Glutamatergic neuron (in vitro differentiated cells): ENCODE measurements around the gene NTRK2. TPM values are rescaled to one million over a fixed set of nuclear protein-coding genes. Genes with fewer than 3 reads are reported as not detected.

Source experiments
- DNase-seq: peaks from one replicate; pipeline ENCODE4 v3.0.0; 2022
- H3K27ac Mint-ChIP-seq: one replicate; pipeline ENCODE4 v1.8.0; 2020; ENCODE audit warnings: mild to moderate bottlenecking, mixed read lengths, inconsistent platforms; ENCODE audit not compliant: unreplicated experiment
- H3K27me3 Mint-ChIP-seq: one replicate; pipeline ENCODE4 v1.8.0; 2020; ENCODE audit warnings: mild to moderate bottlenecking, moderate library complexity, mixed read lengths, inconsistent platforms; ENCODE audit not compliant: unreplicated experiment
- H3K36me3 Mint-ChIP-seq: one replicate; pipeline ENCODE4 v1.8.0; 2020; ENCODE audit warnings: mild to moderate bottlenecking, mixed read lengths, inconsistent platforms; ENCODE audit not compliant: unreplicated experiment
- H3K4me1 Mint-ChIP-seq: one replicate; pipeline ENCODE4 v1.8.0; 2020; ENCODE audit warnings: mild to moderate bottlenecking, low read depth, mixed read lengths, inconsistent platforms; ENCODE audit not compliant: unreplicated experiment
- H3K4me3 Mint-ChIP-seq: one replicate; pipeline ENCODE4 v1.8.0; 2020; ENCODE audit warnings: mild to moderate bottlenecking, mixed read lengths, inconsistent platforms; ENCODE audit not compliant: unreplicated experiment
- H3K9me3 Mint-ChIP-seq: one replicate; pipeline ENCODE4 v1.8.0; 2020; ENCODE audit warnings: mild to moderate bottlenecking, moderate library complexity, mixed read lengths, inconsistent platforms; ENCODE audit not compliant: unreplicated experiment
- total RNA-seq: library from RNA; stranded (reverse); fragmentation: NEBNext Ultra II Directional; extraction: Animal tissue kit (Norgen Biotek cat#: 25700); gene quantifications from one replicate; pipeline ENCODE4 v1.2.1, GENCODE V29; 2021; ENCODE audit not compliant: unreplicated experiment
- TF ChIP-seq, protein P1 (sequence below): fragments of 200-600 bp; sonication (generic); IDR thresholded peaks from one replicate; pipeline ENCODE4 v1.5.0; 2021; ENCODE audit not compliant: partially characterized antibody, unreplicated experiment

The NTRK2 gene
- total RNA-seq, 1 donor from 2014 or later, result 2.1 TPM

DNA sequence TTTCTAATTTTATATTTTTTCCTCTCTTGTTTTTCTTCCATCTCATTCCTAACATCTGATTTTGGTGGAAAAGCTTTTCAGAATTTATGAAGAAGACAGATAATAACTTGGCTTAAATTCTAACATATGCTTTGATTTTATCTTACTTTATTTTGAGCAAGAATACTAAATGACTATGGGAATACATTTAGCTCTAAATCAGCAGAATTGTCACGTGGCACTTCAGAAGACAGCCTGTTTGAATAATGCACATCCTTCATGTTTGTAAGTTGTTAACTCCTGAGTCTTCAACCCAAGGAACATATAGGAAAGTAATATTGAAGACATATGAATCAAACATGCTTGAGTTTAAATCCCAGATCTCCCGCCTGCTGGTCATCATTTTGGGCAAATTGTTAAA, 90.3 kb downstream of the NTRK2 start:
- Mint-ChIP-seq H3K27me3 (no peaks in the 10 kb centered on the region), H3K9me3 (no peaks in the 10 kb centered on the region), H3K27ac (no peak overlapping the region), H3K4me3 (no peak overlapping the region), H3K4me1 (no peaks in the 10 kb centered on the region), H3K36me3 (peaks cover 3% of the 10 kb centered on the region)
- no peak for DNase-seq
- TF ChIP-seq, protein P1, sequence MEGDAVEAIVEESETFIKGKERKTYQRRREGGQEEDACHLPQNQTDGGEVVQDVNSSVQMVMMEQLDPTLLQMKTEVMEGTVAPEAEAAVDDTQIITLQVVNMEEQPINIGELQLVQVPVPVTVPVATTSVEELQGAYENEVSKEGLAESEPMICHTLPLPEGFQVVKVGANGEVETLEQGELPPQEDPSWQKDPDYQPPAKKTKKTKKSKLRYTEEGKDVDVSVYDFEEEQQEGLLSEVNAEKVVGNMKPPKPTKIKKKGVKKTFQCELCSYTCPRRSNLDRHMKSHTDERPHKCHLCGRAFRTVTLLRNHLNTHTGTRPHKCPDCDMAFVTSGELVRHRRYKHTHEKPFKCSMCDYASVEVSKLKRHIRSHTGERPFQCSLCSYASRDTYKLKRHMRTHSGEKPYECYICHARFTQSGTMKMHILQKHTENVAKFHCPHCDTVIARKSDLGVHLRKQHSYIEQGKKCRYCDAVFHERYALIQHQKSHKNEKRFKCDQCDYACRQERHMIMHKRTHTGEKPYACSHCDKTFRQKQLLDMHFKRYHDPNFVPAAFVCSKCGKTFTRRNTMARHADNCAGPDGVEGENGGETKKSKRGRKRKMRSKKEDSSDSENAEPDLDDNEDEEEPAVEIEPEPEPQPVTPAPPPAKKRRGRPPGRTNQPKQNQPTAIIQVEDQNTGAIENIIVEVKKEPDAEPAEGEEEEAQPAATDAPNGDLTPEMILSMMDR, result no peak

DNA sequence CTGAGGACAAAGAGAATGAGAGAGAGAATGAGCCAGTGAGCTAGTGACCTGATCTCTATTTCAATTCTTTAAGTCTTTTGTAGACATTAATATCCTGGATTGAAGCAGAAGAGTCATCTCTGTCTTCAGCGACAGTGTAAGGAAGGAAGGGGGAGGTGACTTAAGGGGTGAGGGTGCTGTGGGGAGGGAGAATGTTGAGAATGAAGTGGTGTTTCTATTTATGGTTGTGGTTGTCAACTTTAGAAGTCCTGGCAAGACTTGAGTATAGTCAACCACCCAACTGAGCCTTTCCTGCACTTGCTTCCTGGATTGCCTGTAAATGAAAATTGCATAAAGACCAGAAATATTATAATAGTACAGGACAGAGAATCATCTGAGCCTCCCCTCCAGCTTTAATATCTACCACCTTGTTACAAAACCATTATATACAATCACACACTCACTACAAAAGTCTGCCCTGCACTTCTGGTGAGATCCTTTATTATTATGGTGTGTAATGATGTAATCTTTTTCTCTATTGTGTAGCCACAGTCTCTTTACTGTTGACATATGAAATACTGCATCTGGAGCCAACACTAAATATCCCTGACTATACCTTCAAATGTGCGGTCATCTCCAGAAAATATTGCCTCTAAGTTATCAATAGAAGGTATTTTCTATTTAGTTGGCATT, 91.7 kb downstream of the NTRK2 start:
- H3K9me3 Mint-ChIP-seq, result no peaks in the 10 kb centered on the region
- peaks cover 3% of the 10 kb centered on the region for H3K36me3 Mint-ChIP-seq
- no peak overlapping the region for H3K27ac Mint-ChIP-seq
- DNase-seq, result no peak
- TF ChIP-seq, protein P1, result no peak
- no peaks in the 10 kb centered on the region for H3K27me3 Mint-ChIP-seq
- H3K4me3 Mint-ChIP-seq, result no peak overlapping the region
- no peaks in the 10 kb centered on the region for H3K4me1 Mint-ChIP-seq

DNA sequence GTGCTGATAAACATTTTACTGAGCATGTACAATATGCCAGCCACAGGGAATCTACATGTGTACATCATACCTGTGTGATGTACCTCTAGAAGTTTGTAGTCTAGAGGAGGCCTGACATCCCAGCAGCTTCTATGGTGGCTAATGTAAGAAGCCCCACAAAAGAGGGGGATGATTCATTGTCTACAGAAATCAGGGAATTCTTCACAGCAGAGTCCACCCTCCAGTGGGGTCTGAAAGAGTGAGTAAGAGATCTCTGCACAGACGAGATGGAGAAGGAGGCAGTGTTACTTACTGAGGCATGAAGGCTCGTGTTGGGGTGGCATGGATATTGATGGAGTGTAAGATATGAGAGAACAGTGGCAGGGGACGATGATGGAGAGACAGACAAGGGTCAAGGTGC, 103.0 kb downstream of the NTRK2 start:
- Mint-ChIP-seq H3K9me3 (no peaks in the 10 kb centered on the region), H3K4me3 (no peak overlapping the region), H3K36me3 (no peaks in the 10 kb centered on the region), H3K27ac (no peak overlapping the region), H3K27me3 (no peaks in the 10 kb centered on the region), H3K4me1 (no peaks in the 10 kb centered on the region)
- DNase-seq, result no peak
- TF ChIP-seq, protein P1, result no peak

DNA sequence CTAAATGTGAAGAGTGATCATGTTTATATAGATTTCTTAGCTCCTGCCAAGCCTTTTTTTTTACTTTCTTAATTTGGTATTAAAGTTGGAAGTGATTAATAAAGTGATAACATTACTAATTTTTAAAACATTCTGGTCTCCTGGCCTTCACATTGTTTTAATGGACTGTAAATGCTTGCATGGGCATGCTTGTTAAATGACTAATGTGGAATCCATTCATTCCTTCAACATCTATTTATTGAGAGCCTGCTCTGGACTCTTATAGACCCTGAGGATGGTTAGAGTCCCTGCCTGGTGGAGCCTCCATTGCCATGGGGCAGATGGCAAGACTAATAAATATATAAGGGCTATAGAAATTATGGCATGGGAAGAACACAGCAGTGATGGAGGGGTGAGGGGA, 103.5 kb downstream of the NTRK2 start:
- Mint-ChIP-seq H3K4me1 (no peaks in the 10 kb centered on the region), H3K9me3 (no peaks in the 10 kb centered on the region), H3K27ac (no peak overlapping the region), H3K27me3 (no peaks in the 10 kb centered on the region), H3K4me3 (no peak overlapping the region), H3K36me3 (no peaks in the 10 kb centered on the region)
- no peak for DNase-seq
- TF ChIP-seq, protein P1, result no peak

DNA sequence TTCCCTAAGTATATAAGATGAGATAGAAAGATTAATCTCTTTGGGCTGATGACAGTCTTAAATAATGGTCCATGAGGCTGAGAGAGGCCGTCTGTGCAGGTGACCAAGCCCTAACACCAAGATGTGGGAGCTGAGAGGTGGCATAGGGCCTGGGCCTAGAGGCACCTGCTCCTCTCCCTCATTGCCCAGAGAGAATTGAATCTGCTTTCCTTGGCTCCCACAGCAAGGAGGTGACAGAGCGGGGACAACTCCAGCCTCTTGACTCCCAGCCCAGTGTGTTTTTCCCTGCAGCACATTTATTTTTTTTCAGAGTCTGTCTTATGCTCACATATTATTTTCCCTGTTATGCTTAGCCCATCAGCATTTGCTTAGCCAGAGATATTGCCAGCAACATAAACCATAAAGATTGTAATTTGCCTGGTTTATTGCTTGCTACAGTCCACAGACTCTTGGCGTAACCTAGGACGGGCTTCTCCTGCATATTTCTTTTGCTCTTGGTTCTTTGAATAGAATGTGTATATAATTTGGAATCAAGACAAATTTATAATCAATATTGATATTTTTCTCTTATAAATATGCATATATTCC, 105.6 kb downstream of the NTRK2 start:
- Mint-ChIP-seq H3K9me3 (no peaks in the 10 kb centered on the region), H3K27ac (no peak overlapping the region), H3K27me3 (no peaks in the 10 kb centered on the region), H3K4me3 (no peak overlapping the region), H3K4me1 (peaks cover 5% of the 10 kb centered on the region), H3K36me3 (no peaks in the 10 kb centered on the region)
- TF ChIP-seq, protein P1, result no peak
- DNase-seq, result no peak
